Mucosa of stomach (tissue), 1 donor: ENCODE results near the gene GSTP1.

Experiments
- H3K27me3 ChIP-seq: one replicate; pipeline ENCODE4 v1.7.0; 2013; ENCODE audit warnings: mild to moderate bottlenecking, low read length; ENCODE audit not compliant: control insufficient read depth, insufficient read depth
- H3K36me3 ChIP-seq: one replicate; pipeline ENCODE4 v1.7.0; 2013; ENCODE audit warnings: low read length; ENCODE audit not compliant: control insufficient read depth, insufficient read depth
- H3K4me1 ChIP-seq: one replicate; pipeline ENCODE4 v1.7.0; 2013; ENCODE audit warnings: mild to moderate bottlenecking, low read length; ENCODE audit not compliant: control insufficient read depth, insufficient read depth
- H3K4me3 ChIP-seq: one replicate; pipeline ENCODE4 v1.7.0; 2013; ENCODE audit warnings: low read length
- H3K9ac ChIP-seq: one replicate; pipeline ENCODE4 v1.7.0; 2013; ENCODE audit warnings: mild to moderate bottlenecking, low read length, moderate library complexity
- H3K9me3 ChIP-seq: one replicate; pipeline ENCODE4 v1.7.0; 2013; ENCODE audit warnings: mild to moderate bottlenecking, low read length, moderate library complexity; ENCODE audit not compliant: control insufficient read depth
- donor health status: Pancreatic carcinoma.

GSTP1 gene

GRCh38 chr11:67631411-67631810, 47.8 kb downstream of the GSTP1 start:
- no peak overlapping the region for H3K4me3 ChIP-seq
- H3K9me3 ChIP-seq = no peaks in the 10 kb centered on the region
- no peaks in the 10 kb centered on the region for H3K27me3 ChIP-seq
- H3K4me1 ChIP-seq = peaks cover 47% of the 10 kb centered on the region
- peak overlapping the region; percentile 79 for H3K9ac ChIP-seq
- no peaks in the 10 kb centered on the region for H3K36me3 ChIP-seq

GRCh38 chr11:67631853-67632174, 48.2 kb downstream of the GSTP1 start:
- Histone ChIP-seq H3K4me1 (peaks cover 47% of the 10 kb centered on the region), H3K9me3 (no peaks in the 10 kb centered on the region), H3K27me3 (no peaks in the 10 kb centered on the region), H3K36me3 (no peaks in the 10 kb centered on the region), H3K4me3 (no peak overlapping the region), H3K9ac (no peak overlapping the region)

DNA sequence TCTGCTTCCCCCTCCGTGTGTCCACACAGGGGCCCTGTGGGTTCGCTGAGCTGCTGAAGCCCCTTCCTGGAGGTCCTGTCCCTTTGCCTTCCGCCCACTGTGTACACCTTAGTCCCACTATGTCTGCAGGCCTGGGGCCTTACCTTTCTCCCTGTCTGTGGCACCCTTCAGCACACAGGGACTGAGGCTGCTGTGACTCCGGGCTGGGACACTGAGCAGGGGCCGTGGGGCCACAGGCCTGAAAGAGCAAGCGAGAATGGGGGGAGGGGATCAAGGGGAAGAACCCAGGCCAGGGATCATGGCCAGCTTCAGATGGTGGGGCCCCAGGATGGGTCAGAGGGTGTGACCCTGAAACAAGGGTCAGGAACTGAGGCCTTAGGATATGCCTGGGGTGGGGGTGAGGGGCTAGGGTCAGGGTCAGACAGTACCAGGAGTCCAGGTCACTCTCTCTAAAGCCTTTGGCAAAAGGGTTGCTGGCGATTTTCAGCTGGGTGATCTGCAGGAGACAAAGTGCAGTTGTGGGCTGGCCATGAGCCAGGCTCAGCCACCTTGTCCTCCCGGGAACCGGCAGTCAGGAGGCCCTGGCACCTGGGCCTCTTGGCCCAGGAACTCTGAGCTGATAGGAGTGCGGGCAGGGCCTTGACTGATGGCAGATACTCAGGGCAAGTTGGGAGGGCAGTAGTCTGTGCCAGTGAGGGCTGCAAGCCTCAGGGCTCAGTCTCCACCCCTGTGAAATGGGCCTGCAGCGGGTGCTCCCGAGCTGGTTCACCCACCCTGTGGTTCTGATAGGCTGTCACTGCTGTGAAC, 48.8 kb downstream of the GSTP1 start:
- Histone ChIP-seq H3K9ac (peak overlapping the region; percentile 19), H3K4me1 (peaks cover 50% of the 10 kb centered on the region), H3K4me3 (no peak overlapping the region), H3K36me3 (no peaks in the 10 kb centered on the region), H3K9me3 (no peaks in the 10 kb centered on the region), H3K27me3 (no peaks in the 10 kb centered on the region)

GRCh38 chr11:67632982-67633755, 49.6 kb downstream of the GSTP1 start:
- Histone ChIP-seq H3K27me3 (no peaks in the 10 kb centered on the region), H3K9ac (peak overlapping the region; percentile 19), H3K9me3 (no peaks in the 10 kb centered on the region), H3K36me3 (no peaks in the 10 kb centered on the region), H3K4me3 (no peak overlapping the region), H3K4me1 (peaks cover 56% of the 10 kb centered on the region)

GRCh38 chr11:67633758-67634365, 50.2 kb downstream of the GSTP1 start:
- Histone ChIP-seq H3K27me3 (no peaks in the 10 kb centered on the region), H3K9me3 (no peaks in the 10 kb centered on the region), H3K4me1 (peaks cover 53% of the 10 kb centered on the region), H3K36me3 (no peaks in the 10 kb centered on the region), H3K9ac (no peak overlapping the region), H3K4me3 (no peak overlapping the region)

DNA sequence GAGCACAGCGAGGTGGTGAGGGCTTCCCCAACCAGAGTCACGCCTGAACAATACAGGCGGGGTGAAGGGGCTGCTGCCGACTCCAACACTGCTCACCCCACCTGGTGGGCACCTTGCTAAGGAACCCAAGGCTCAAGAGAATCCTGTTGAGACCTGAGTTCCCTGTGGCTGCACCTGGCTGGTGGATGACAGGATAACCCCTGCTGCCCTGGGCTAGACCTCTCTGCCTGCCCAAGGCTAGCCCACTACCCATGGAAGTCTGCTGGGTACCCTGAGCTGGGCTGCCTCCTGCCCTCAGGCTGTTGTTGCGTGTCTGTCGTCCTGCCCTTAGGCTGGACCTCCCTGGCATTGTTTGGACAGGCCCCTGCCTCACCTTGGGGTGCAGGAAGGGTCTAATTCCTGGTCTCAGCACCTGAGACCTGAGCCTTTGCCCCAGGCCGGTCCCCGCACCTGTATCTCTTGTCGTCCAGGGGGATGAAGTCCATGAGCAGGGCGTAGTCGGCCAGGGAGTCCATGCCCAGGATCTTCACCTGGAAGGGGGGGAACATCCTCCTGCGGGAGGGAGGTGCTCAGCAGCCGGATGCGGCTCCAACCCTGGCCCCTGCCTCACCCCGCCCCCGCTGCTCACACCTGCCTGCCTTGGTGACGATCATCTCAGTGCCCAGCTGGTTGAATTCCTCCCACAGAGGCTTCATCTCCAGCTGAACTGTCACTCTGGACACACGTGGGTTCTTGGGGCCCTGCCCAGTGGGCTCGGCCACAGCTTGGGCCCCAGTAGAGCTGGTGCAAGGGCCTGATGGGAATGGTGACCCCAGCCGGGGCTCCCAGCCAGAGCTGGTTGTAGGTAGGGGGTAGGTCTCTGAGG, 51.0 kb downstream of the GSTP1 start:
- H3K4me1 ChIP-seq = peaks cover 49% of the 10 kb centered on the region
- no peak overlapping the region for H3K4me3 ChIP-seq
- no peaks in the 10 kb centered on the region for H3K36me3 ChIP-seq
- no peaks in the 10 kb centered on the region for H3K9me3 ChIP-seq
- no peaks in the 10 kb centered on the region for H3K27me3 ChIP-seq
- no peak overlapping the region for H3K9ac ChIP-seq

DNA sequence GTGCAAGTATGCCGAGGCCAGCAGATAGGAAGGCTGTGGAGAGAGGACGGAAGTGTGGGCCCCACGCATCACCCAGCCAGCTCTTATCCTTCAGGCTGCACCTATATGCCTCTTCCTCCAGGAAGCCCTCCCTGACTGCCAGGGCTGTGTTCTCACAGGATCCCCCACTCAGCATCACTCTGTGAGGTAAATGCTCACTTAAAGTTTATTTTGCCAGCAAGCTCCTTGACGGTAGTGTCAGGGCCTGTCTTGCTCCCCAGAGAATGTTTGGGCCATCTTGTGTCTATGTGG, 51.6 kb downstream of the GSTP1 start:
- H3K4me1 ChIP-seq = peaks cover 52% of the 10 kb centered on the region
- no peak overlapping the region for H3K4me3 ChIP-seq
- H3K9ac ChIP-seq = no peak overlapping the region
- H3K9me3 ChIP-seq = no peaks in the 10 kb centered on the region
- H3K27me3 ChIP-seq = peaks cover under 1% of the 10 kb centered on the region
- no peaks in the 10 kb centered on the region for H3K36me3 ChIP-seq
